GM21367 (cell line): Measurements from ENCODE around the gene PLA2G2F.

Source experiments
- ATAC-seq: cut with Tn5 transposase; IDR thresholded peaks from one replicate; pipeline ENCODE4 v1.9.1; 2021; ENCODE audit not compliant: unreplicated experiment

The PLA2G2F gene

DNA sequence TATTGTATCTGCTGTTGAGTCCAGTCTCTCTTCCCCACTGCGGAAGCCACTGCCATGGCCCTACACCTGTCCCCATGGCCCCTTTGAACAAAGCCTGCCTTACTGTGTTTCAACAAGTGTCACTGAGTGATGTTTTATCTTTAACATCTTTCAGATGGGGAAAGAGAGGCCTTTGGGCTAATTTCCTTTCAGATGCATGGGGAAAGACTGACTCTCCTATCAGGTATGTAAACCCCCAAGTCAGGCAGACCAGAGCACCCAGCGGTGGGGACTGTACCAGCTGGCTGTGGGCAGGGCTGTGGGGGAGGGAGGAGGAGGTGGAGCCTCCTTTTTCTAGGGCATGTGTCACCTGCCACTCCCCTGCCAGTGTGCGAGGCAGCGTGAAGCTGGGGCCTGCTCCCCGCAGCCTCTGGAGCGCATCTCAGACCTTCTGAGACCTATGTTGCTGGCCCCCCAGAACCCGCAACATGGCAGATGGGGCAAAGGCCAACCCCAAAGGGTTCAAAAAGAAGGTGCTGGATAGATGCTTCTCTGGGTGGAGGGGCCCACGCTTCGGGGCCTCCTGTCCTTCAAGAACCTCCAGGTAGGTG is at the start of gene PLA2G2F:
PLA2G2F (plus strand) TSS at position 363 of the 590 bp plus-strand sequence; CDS start at position 468, 105 bp downstream.
- no peak for ATAC-seq

DNA sequence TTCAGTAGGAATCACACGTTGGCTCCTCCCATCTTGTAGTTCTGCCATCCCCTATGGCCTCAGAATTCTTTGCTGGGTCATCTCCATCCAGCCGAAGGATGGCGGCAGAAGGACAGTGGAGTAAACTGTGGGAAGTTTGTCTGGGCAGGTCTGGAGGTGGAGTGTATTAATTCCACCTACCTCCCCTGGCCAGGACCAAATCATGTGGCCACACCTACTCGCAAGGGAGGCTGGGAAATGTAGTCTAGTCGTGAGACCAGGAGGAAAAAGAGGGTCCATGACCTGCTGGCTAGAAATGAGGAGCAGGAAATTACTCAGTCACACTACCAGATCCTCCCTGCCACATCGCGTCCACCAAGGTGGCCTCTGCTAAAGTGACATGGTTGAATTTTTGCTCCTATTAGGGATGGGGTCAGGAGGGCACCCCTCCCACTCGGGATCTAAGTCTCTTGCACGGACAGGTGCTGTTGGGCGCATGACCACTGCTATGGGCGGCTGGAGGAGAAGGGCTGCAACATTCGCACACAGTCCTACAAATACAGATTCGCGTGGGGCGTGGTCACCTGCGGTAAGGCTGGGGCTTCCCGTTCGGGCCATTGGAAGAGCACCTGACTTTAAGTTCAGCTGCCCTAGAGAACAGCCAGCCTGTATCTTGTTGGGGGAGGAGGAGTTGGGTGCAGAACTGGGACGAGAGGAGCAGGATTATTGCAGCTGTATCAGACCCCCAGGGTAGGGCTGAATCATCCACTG is 49.6 kb upstream of the PLA2G2F start:
- no peak for ATAC-seq

GRCh38 chr1:20090119-20090518 is 49.0 kb upstream of the PLA2G2F start:
- no peak for ATAC-seq

DNA sequence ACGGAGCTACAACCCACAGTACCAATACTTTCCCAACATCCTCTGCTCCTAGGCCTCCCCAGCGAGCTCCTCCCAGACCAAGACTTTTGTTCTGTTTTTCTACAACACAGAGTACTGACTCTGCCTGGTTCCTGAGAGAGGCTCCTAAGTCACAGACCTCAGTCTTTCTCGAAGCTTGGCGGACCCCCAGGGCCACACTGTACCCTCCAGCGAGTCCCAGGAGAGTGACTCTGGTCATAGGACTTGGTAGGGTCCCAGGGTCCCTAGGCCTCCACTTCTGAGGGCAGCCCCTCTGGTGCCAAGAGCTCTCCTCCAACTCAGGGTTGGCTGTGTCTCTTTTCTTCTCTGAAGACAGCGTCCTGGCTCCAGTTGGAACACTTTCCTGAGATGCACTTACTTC is 48.5 kb upstream of the PLA2G2F start:
- no peak for ATAC-seq

- ATAC-seq = no peak
These were observed 45.8 kb upstream of the PLA2G2F start for GRCh38 chr1:20093303-20093702.

GRCh38 chr1:20093940-20094391 is 45.2 kb upstream of the PLA2G2F start:
- ATAC-seq = no peak

- ATAC-seq = no peak
These were observed 43.3 kb upstream of the PLA2G2F start for GRCh38 chr1:20095564-20096434.

DNA sequence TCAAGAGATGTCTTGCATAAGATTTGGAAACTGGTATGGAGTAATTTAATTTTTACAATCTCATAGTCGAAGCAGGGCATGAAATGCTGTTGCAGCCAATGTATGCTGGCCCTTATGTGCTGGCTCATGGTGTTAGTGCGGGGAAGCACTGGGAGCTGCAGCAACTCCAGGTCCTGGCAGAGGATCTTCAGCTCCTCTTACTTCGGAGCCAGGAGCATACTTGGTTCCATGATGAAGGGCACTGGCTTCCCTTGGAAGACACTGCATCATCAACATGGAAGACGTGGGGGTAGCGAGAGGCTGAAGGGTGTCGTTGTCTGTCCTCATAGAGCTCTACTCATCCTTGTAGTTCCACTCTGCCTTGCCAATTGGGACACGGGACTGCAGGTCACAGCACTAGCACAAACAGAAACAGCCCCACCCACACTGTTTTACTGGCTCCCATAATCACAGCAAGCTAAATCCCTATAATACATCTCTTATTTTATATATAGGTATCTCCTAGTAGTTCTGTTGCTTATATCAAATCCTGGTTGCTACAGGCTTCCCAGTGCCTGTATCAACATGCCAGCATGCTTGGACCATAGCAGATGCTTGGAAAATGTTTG is 42.2 kb upstream of the PLA2G2F start:
- ATAC-seq = no peak

DNA sequence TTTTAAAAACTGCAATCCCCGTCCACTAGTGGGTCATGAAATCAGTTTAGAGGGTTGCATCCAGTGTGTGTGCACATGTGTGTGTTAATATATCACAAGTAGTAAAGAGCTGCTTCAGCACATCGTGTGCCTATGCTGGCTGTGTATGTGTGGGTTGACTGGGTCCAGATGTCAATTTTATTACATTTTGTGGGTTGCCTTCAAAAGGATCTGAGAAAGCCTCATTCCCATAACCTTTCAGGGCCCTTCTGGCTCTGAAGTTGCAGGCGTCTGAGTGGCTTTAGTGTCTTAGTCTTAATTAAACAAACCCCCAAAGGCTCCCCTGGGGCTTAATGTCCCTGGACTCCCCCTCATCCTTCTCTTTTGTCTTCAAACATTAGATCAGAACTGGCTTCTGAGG is 39.6 kb upstream of the PLA2G2F start:
- no peak for ATAC-seq

DNA sequence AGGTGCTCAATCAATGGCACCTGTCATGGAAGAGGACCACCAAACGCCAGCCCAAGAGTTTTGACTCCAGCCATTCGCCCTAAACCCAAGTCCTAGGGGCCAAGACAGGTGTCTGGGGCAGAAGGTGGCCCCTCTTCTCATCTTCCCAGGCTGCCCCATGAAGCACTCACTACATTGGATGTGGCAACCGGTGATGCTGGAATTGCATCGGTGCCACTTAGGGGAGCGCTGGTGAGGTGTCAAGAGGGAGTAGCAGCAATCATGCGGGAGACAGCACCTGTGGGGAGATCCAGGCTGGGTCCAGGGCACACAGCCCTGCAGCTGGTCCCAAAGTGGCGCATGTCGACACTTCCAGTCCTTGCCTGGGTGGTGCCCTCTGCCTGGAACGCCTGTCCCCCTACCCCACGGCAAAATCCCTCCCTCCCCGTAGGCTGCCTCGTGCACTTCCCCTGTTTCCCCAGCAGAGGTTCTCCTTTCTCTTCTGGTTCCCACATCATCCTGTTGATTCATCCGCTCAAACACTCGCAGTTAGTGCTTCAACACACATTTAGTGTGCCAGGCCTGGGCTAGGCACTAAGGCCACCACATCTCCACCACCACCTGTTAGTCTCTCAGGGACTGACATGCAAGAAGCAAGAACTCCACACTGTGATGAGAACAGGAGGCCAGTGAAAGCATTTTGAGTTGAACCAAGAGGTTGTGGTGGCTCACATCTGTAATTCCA is 38.3 kb upstream of the PLA2G2F start:
- ATAC-seq = no peak

DNA sequence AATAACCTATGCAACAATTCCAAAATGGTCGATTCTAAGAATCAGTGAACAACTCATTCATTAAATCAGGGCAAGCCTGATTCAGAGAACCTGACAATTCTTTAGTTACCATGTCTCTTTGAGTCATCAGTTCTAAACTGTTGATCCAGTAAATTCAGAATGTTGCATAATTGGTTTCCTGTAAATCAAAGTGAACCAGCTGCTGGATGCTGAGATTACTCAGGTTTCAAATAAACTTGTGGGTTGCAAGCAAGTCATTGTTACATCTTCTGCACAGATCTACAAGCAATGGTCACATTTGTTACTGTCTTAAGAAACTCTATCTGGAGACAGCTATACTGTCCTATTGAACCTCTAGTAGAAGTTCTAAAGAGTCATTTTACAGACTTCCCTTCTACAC is 36.2 kb upstream of the PLA2G2F start:
- no peak for ATAC-seq

- no peak for ATAC-seq
These were observed 33.3 kb upstream of the PLA2G2F start for GRCh38 chr1:20105856-20106255.

DNA sequence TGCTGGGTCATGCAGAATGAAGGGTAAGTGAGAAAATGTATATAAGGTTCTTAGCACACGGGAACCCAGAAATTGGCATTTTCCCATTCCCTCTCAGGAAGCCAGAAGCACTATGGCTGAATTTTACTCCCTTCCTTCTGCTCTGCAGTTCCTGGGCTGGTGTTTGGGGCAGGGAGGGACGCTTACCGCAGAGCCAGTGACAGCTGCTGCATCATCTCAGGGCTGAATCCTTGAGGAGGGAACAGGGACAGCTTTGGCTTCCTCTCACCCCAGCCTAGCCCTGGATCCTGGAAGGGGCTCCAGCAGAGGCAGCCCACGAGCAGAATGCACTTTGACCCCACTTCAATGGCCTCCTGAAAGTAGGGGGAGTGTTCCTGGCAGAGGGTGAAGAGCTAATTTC is 31.8 kb upstream of the PLA2G2F start:
- no peak for ATAC-seq

GRCh38 chr1:20107796-20108195 is 31.3 kb upstream of the PLA2G2F start:
- ATAC-seq = no peak

- no peak for ATAC-seq
These were observed 30.6 kb upstream of the PLA2G2F start for GRCh38 chr1:20108366-20109123.

DNA sequence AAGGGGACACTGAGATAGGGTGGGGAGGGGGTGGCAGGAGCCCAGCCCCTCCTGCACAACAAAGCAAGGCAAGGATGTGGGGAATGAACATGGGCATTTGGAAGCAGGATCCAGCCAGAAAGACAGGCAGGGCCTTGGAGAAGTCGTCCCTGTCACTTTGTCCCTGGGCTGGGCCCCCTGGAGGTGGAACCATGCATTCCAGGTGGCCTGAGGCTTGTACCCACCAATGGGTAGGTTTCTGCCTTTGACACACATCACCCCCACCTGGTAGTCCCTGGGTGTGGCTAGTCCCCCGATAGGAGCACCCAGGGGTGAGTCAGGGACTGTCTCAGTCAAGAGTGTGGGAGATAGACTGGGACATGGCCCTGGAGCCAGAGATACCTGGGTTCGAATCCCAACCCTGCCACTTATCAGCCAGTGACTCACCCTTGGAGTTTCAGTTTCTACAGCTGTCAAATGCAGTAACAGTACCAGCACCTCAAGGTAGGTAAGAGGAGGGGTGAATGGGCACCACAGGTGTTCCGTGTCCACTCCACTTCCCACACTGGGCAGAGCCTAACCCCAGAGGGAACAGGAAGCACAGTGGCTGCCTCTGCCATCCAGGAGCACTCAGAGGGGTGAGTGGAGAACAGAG is 29.8 kb upstream of the PLA2G2F start:
- no peak for ATAC-seq

DNA sequence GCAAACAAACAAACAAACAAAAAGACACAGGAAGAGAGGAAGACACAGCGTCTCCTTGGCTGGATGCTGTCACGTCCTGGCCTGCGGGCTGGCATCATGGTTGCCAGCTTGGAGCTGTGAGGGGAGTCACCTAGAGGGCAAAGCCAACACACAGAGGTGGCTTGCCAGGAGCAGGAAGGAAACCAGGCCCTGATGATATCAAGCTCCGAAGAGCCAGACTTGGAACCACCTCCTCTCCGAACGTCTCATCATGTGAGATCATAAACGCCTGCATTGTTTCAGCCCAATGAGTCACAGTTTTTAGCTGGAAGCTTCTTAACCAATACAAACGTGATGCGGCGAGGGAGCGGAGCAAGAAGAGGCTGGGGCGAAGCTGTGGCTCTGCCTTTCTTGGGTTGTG is 28.4 kb upstream of the PLA2G2F start:
- ATAC-seq = no peak

- no peak for ATAC-seq
These were observed 27.7 kb upstream of the PLA2G2F start for GRCh38 chr1:20111452-20111851.

GRCh38 chr1:20112279-20113000 is 26.7 kb upstream of the PLA2G2F start:
- no peak for ATAC-seq
